Gastrocnemius medialis (tissue), 4 donors: Measurements from ENCODE around the gene AMIGO3.

Experiments used
- CTCF ChIP-seq, 5 experiments: fragments of 450-650 bp in 3 of 5; fragments of 200-600 bp in 2 of 5; sonication (generic) in 2 of 5; IDR thresholded peaks in 4 of 5; conservative IDR thresholded peaks in 1 of 5; 1 replicate in 4 of 5; 2 replicates in 1 of 5; pipeline ENCODE4 v1.5.1; 2016 to 2019; ENCODE audit warnings: antibody characterized with exemption in 5 of 5, mild to moderate bottlenecking in 3 of 5, moderate library complexity in 3 of 5
- POLR2A ChIP-seq, 2 donors: fragments of 450-650 bp; IDR thresholded peaks; one replicate each; pipeline ENCODE4 v1.6.1; 2017; ENCODE audit warnings: antibody characterized with exemption in 2 of 2, mild to moderate bottlenecking in 2 of 2, moderate library complexity in 2 of 2

- TF ChIP-seq CTCF (IDR thresholded peaks at IDR 0.05 in 4 of 5, conservative IDR thresholded peaks at IDR 0.05 in 1 of 5) (no peak), POLR2A (IDR thresholded peaks at IDR 0.05) (no peak)
These were observed 2.1 kb upstream of the AMIGO3 start for GRCh38 chr3:49721596-49721895.
